GM19452 (cell line): ENCODE data around the gene SYNDIG1L.

ENCODE experiments used
- ATAC-seq: cut with Tn5 transposase; IDR thresholded peaks from one replicate; pipeline ENCODE4 v1.9.1; 2021; ENCODE audit not compliant: unreplicated experiment

The SYNDIG1L gene

GRCh38 chr14:74429991-74430390, 4.0 kb upstream of the SYNDIG1L start:
- ATAC-seq: no peak

GRCh38 chr14:74429221-74429691, 3.2 kb upstream of the SYNDIG1L start:
- no peak for ATAC-seq

- no peak for ATAC-seq
These were observed 1.6 kb upstream of the SYNDIG1L start for GRCh38 chr14:74427651-74428050.

GRCh38 chr14:74425525-74426201, 347 bp downstream of the SYNDIG1L start:
- ATAC-seq: no peak

GRCh38 chr14:74424606-74425005, 1.4 kb downstream of the SYNDIG1L start:
- no peak for ATAC-seq

- no peak for ATAC-seq
These were observed 2.8 kb downstream of the SYNDIG1L start for GRCh38 chr14:74423246-74423645.

GRCh38 chr14:74421981-74422380, 4.0 kb downstream of the SYNDIG1L start:
- ATAC-seq: no peak

GRCh38 chr14:74419086-74419485, 6.9 kb downstream of the SYNDIG1L start:
- no peak for ATAC-seq

GRCh38 chr14:74418031-74418430, 8.0 kb downstream of the SYNDIG1L start:
- no peak for ATAC-seq

GRCh38 chr14:74417611-74418010, 8.4 kb downstream of the SYNDIG1L start:
- ATAC-seq: no peak

GRCh38 chr14:74417201-74417600, 8.8 kb downstream of the SYNDIG1L start:
- no peak for ATAC-seq

- no peak for ATAC-seq
These were observed 10.9 kb downstream of the SYNDIG1L start for GRCh38 chr14:74415115-74415437.

- no peak for ATAC-seq
These were observed 11.5 kb downstream of the SYNDIG1L start for GRCh38 chr14:74414403-74415114.

GRCh38 chr14:74413627-74414026, 12.4 kb downstream of the SYNDIG1L start:
- no peak for ATAC-seq

GRCh38 chr14:74412753-74413152, 13.3 kb downstream of the SYNDIG1L start:
- no peak for ATAC-seq

GRCh38 chr14:74411671-74412070, 14.3 kb downstream of the SYNDIG1L start:
- ATAC-seq: no peak

- ATAC-seq: no peak
These were observed 16.6 kb downstream of the SYNDIG1L start for GRCh38 chr14:74409441-74409840.

GRCh38 chr14:74408870-74409269, 17.1 kb downstream of the SYNDIG1L start:
- ATAC-seq: no peak

- no peak for ATAC-seq
These were observed 18.2 kb downstream of the SYNDIG1L start for GRCh38 chr14:74407801-74408154.

GRCh38 chr14:74407021-74407800, 18.8 kb downstream of the SYNDIG1L start:
- ATAC-seq: no peak

GRCh38 chr14:74405663-74406062, 20.3 kb downstream of the SYNDIG1L start:
- ATAC-seq: no peak

- no peak for ATAC-seq
These were observed 21.6 kb downstream of the SYNDIG1L start for GRCh38 chr14:74404435-74404834.
